Body of pancreas (tissue), 4 donors: ENCODE measurements around the gene PCDH17. TPM values are rescaled to one million over a fixed set of nuclear protein-coding genes. Genes with fewer than 3 reads are reported as not detected.
A peak's percentile ranks its signal among the peaks of the same experiment; 100 is the strongest.

Experiments used
- ATAC-seq: fragments of 150-250 bp; one replicate; pipeline ENCODE4 v1.9.1; 2016
- DNase-seq, 4 donors: peaks; one replicate each; pipeline ENCODE4 v3.0.0-alpha.2; 2019
- H3K27ac ChIP-seq, 4 donors: fragments of 200-600 bp; sonication (generic); 1 replicate in 3 of 4; 2 replicates in 1 of 4; pipeline versions ENCODE4 v1.5.1 to v1.6.1; 2016 to 2019; ENCODE audit warnings: mild to moderate bottlenecking in 1 of 4, mixed read lengths in 1 of 4, moderate library complexity in 1 of 4
- H3K27me3 ChIP-seq, 2 donors: fragments of 200-600 bp; sonication (generic); one replicate each; pipeline ENCODE4 v1.6.0; 2016; ENCODE audit warnings: mild to moderate bottlenecking in 1 of 2
- H3K36me3 ChIP-seq, 2 donors: fragments of 200-600 bp; sonication (generic); replicated peaks in 1 of 2; 2 replicates each; pipeline ENCODE4 v1.5.1; 2016; ENCODE audit warnings: low read depth in 2 of 2; ENCODE audit not compliant: insufficient read depth in 1 of 2
- H3K4me1 ChIP-seq: fragments of 200-600 bp; sonication (generic); one replicate; pipeline ENCODE4 v1.6.0; 2016
- H3K4me3 ChIP-seq, 2 donors: fragments of 200-600 bp; sonication (generic); 1 replicate in 1 of 2; 2 replicates in 1 of 2; pipeline ENCODE4 v1.5.1; 2016 to 2019
- H3K9me3 ChIP-seq, 3 donors: fragments of 200-600 bp; sonication (generic); 1 replicate in 2 of 3; 2 replicates in 1 of 3; pipeline ENCODE4 v1.5.1; 2016
- CTCF ChIP-seq, 7 experiments: fragments of 450-650 bp in 4 of 7; fragments of 200-600 bp in 3 of 7; sonication (generic) in 3 of 7; IDR thresholded peaks; one replicate each; pipeline ENCODE4 v1.5.1; 2016 to 2019; ENCODE audit warnings: antibody characterized with exemption in 7 of 7
- POLR2A ChIP-seq, 3 donors: fragments of 450-650 bp; IDR thresholded peaks; one replicate each; pipeline ENCODE4 v1.6.1; 2016; ENCODE audit warnings: antibody characterized with exemption in 3 of 3, mild to moderate bottlenecking in 2 of 3
- WGBS, 2 donors: methylation state at CpG; one replicate each; pipeline ENCODE4 v1.1.5; 2017; 5-methylcytosine and 5-hydroxymethylcytosine counted together
- intact Hi-C: fragments of 100-400 bp; cut with DNase I; formaldehyde crosslinking; loops from one replicate; pipeline ENCODE4 v1.15.1; 2023
- total RNA-seq, 2 donors: library from RNA; depleted of rRNA; stranded (reverse); fragments of >200 nt; gene quantifications; one replicate each; pipeline ENCODE4 v1.1.0, GENCODE V29; 2016

The PCDH17 gene
- total RNA-seq, 2 donors from 2014 or later: 6.0 to 21.8 TPM

- no peak for DNase-seq
- Histone ChIP-seq H3K9me3 (no peaks in the 10 kb centered on the region), H3K27me3 (peaks cover 0 to 4% of the 10 kb centered on the region in 2 donors), H3K27ac (no peak overlapping the region), H3K4me1 (peaks cover 34% of the 10 kb centered on the region), H3K36me3 (no peaks in the 10 kb centered on the region), H3K4me3 (no peak overlapping the region)
- intact Hi-C loops: no loop called here
- 6 to 10% methylated on average over 3 of the region's 3 CpGs for WGBS, 2 donors
- ATAC-seq: no peak
- no peak for TF ChIP-seq POLR2A (IDR thresholded peaks at IDR 0.05)
- peak; percentile 29 to 83 (median 61) for TF ChIP-seq CTCF (IDR thresholded peaks at IDR 0.05)
These were observed 3.9 kb upstream of the PCDH17 start for GRCh38 chr13:57627663-57628062.

- WGBS, 2 donors: 0 to 1% methylated on average over 25 to 29 of the region's 29 CpGs
- Histone ChIP-seq H3K27me3 (peaks cover 0 to 12% of the 10 kb centered on the region in 2 donors), H3K9me3 (no peaks in the 10 kb centered on the region), H3K27ac (peak overlapping the region in 3 of 4 donors; percentile 38 to 65 (median 52)), H3K36me3 (no peaks in the 10 kb centered on the region), H3K4me1 (peaks cover 44% of the 10 kb centered on the region), H3K4me3 (peak overlapping the region in 1 of 2 donors; percentile 53)
- intact Hi-C loops: no loop called here
- DNase-seq (peak; percentile 13 to 46 (median 21)), ATAC-seq (peak; percentile 3)
- TF ChIP-seq CTCF (IDR thresholded peaks at IDR 0.05) (peak in 1 of 7 experiments; percentile 7), POLR2A (IDR thresholded peaks at IDR 0.05) (no peak)
These were observed 2.1 kb upstream of the PCDH17 start for GRCh38 chr13:57629391-57629804.

GRCh38 chr13:57629821-57630235 lies 1.7 kb upstream of the PCDH17 start:
- TF ChIP-seq POLR2A (IDR thresholded peaks at IDR 0.05): peak; percentile 68 to 98 (median 98)
- TF ChIP-seq CTCF (IDR thresholded peaks at IDR 0.05): no peak
- peak overlapping the region in 1 of 2 donors; percentile 53 for H3K4me3 ChIP-seq
- peak overlapping the region in 3 of 4 donors; percentile 38 to 80 (median 65) for H3K27ac ChIP-seq
- peaks cover 0 to 12% of the 10 kb centered on the region in 2 donors for H3K27me3 ChIP-seq
- peak; percentile 87 to 93 (median 90) for DNase-seq
- peaks cover 44% of the 10 kb centered on the region for H3K4me1 ChIP-seq
- intact Hi-C loops: no loop called here
- H3K9me3 ChIP-seq: no peaks in the 10 kb centered on the region
- peak; percentile 76 for ATAC-seq
- H3K36me3 ChIP-seq: no peaks in the 10 kb centered on the region
- WGBS, 2 donors: 2% methylated on average over 33 to 34 of the region's 34 CpGs

GRCh38 chr13:57630661-57631595 lies 616 bp upstream of the PCDH17 start:
- peak overlapping the region; percentile 16 to 80 (median 65) for H3K27ac ChIP-seq
- WGBS, 2 donors: 3 to 6% methylated on average over 32 of the region's 32 CpGs
- TF ChIP-seq CTCF (IDR thresholded peaks at IDR 0.05) (no peak), POLR2A (IDR thresholded peaks at IDR 0.05) (no peak)
- no peaks in the 10 kb centered on the region for H3K9me3 ChIP-seq
- DNase-seq (peak in 3 of 4 donors; percentile 10 to 16 (median 11)), ATAC-seq (no peak)
- peaks cover 44% of the 10 kb centered on the region for H3K4me1 ChIP-seq
- no peaks in the 10 kb centered on the region for H3K36me3 ChIP-seq
- H3K4me3 ChIP-seq: peak overlapping the region; percentile 24 to 53
- peaks cover 0 to 12% of the 10 kb centered on the region in 2 donors for H3K27me3 ChIP-seq
- intact Hi-C loops: no loop called here
